Measurements from ENCODE around the gene INHBE. TPM values are rescaled to one million over a fixed set of nuclear protein-coding genes. Genes with fewer than 3 reads are reported as not detected.
A peak's percentile ranks its signal among the peaks of the same experiment; 100 is the strongest.

Gene INHBE
- total RNA-seq, 1 experiment from 2014 or later, result 10.1 TPM

GRCh38 chr12:57454213-57454565 is 918 bp upstream of the INHBE start:
- Histone ChIP-seq H3K9ac (ENCODE audit: extremely low read depth, insufficient read length, low read length) (no peak overlapping the region), H4K91ac (ENCODE audit: insufficient read length, low read depth, low read length) (no peak overlapping the region), H4K20me1 (ENCODE audit: control insufficient read depth, insufficient read depth, insufficient read length) (no peaks in the 10 kb centered on the region), H3K4ac (ENCODE audit: low read depth, low read length) (no peak overlapping the region; the same call in 1 of the 2 replicates), H3K79me1 (ENCODE audit: insufficient read depth, low read depth, low read length, poor library complexity, severe bottlenecking) (no peaks in the 10 kb centered on the region), H4K5ac (ENCODE audit: insufficient read length, low read depth, low read length) (no peak overlapping the region), H3K4me2 (ENCODE audit: insufficient read depth, insufficient read length, low read length) (no peak overlapping the region), H3T11ph (ENCODE audit: low read length) (no peak overlapping the region), H2AFZ (ENCODE audit: low read length) (no peak overlapping the region), H3K14ac (ENCODE audit: insufficient read depth, low read length) (peak overlapping the region; percentile 84; the same call in 1 of the 2 replicates), H3K4me1 (ENCODE audit: insufficient read depth, low read length) (no peaks in the 10 kb centered on the region; the same call in 1 of the 2 replicates), H2BK12ac (ENCODE audit: insufficient read length, low read depth, low read length) (peak overlapping the region; percentile 7), H3K56ac (ENCODE audit: insufficient read length, low read depth, low read length) (no peak overlapping the region), H3K27ac (ENCODE audit: insufficient read length, low read depth, low read length) (no peak overlapping the region), H3K23me2 (ENCODE audit: insufficient read length, low read depth, low read length, poor library complexity, severe bottlenecking) (peaks cover 20% of the 10 kb centered on the region), H3K23ac (ENCODE audit: insufficient read length, low read depth, low read length) (no peak overlapping the region), H2BK5ac (ENCODE audit: insufficient read length, low read length) (peak overlapping the region; percentile 31), H2BK120ac (ENCODE audit: low read depth, low read length, poor library complexity, severe bottlenecking) (peak overlapping the region; percentile 96), H4K8ac (replicated peaks; ENCODE audit: insufficient read length, low read depth, low read length) (no peak overlapping the region), H3K27me3 (ENCODE audit: insufficient read depth, low read length) (no peaks in the 10 kb centered on the region), H3K79me2 (ENCODE audit: insufficient read depth, low read length) (no peaks in the 10 kb centered on the region), H2BK15ac (ENCODE audit: low read depth, low read length) (no peak overlapping the region), H3K18ac (ENCODE audit: insufficient read length, low read depth, low read length) (peak overlapping the region; percentile 89), H2BK20ac (ENCODE audit: low read depth, low read length, poor library complexity, severe bottlenecking) (no peak overlapping the region), H2AK5ac (ENCODE audit: insufficient read length, low read length) (no peak overlapping the region), H3K9me3 (ENCODE audit: control insufficient read depth, low read depth, low read length) (no peaks in the 10 kb centered on the region)
- Mint-ChIP-seq H3K4me3 (peak overlapping the region in 1 of 2 experiments; percentile 84; a peak in 2 of 5 replicates), H3K27me3 (ENCODE audit: low read depth) (peaks cover 1% of the 10 kb centered on the region), H3K36me3 (ENCODE audit: insufficient read depth in 1 of 3, low read depth in 3 of 3) (no peaks in the 10 kb centered on the region; a peak in 1 of 7 replicates), H3K27ac (peak overlapping the region; percentile 97 to 99 (median 97)), H3K4me1 (peaks cover 42 to 56% of the 10 kb centered on the region in 2 experiments), H3K9me3 (no peaks in the 10 kb centered on the region)
- no peak for TF ChIP-seq CTCF (conservative IDR thresholded peaks at IDR 0.05)
- no peak for DNase-seq
- no CpG with 5 or more reads among the region's 2 CpGs for WGBS (ENCODE audit: extremely low coverage, insufficient read length, low lambda C conversion rate)

Measured in H9 (cell line).